Body of pancreas (tissue), 4 donors: Measurements from ENCODE around the gene DUOX2. TPM values are rescaled to one million over a fixed set of nuclear protein-coding genes. Genes with fewer than 3 reads are reported as not detected.

Experiments
- ATAC-seq: fragments of 150-250 bp; one replicate; pipeline ENCODE4 v1.9.1; 2016
- DNase-seq, 4 donors: peaks; one replicate each; pipeline ENCODE4 v3.0.0-alpha.2; 2019
- H3K27ac ChIP-seq, 4 donors: fragments of 200-600 bp; sonication (generic); 1 replicate in 3 of 4; 2 replicates in 1 of 4; pipeline versions ENCODE4 v1.5.1 to v1.6.1; 2016 to 2019; ENCODE audit warnings: mild to moderate bottlenecking in 1 of 4, mixed read lengths in 1 of 4, moderate library complexity in 1 of 4
- H3K27me3 ChIP-seq, 2 donors: fragments of 200-600 bp; sonication (generic); one replicate each; pipeline ENCODE4 v1.6.0; 2016; ENCODE audit warnings: mild to moderate bottlenecking in 1 of 2
- H3K36me3 ChIP-seq, 2 donors: fragments of 200-600 bp; sonication (generic); replicated peaks in 1 of 2; 2 replicates each; pipeline ENCODE4 v1.5.1; 2016; ENCODE audit warnings: low read depth in 2 of 2; ENCODE audit not compliant: insufficient read depth in 1 of 2
- H3K4me1 ChIP-seq: fragments of 200-600 bp; sonication (generic); one replicate; pipeline ENCODE4 v1.6.0; 2016
- H3K4me3 ChIP-seq, 2 donors: fragments of 200-600 bp; sonication (generic); 1 replicate in 1 of 2; 2 replicates in 1 of 2; pipeline ENCODE4 v1.5.1; 2016 to 2019
- H3K9me3 ChIP-seq, 3 donors: fragments of 200-600 bp; sonication (generic); 1 replicate in 2 of 3; 2 replicates in 1 of 3; pipeline ENCODE4 v1.5.1; 2016
- POLR2A ChIP-seq, 3 donors: fragments of 450-650 bp; IDR thresholded peaks; one replicate each; pipeline ENCODE4 v1.6.1; 2016; ENCODE audit warnings: antibody characterized with exemption in 3 of 3, mild to moderate bottlenecking in 2 of 3
- WGBS, 2 donors: methylation state at CpG; one replicate each; pipeline ENCODE4 v1.1.5; 2017; 5-methylcytosine and 5-hydroxymethylcytosine counted together
- intact Hi-C: fragments of 100-400 bp; cut with DNase I; formaldehyde crosslinking; loops from one replicate; pipeline ENCODE4 v1.15.1; 2023
- total RNA-seq, 2 donors: library from RNA; depleted of rRNA; stranded (reverse); fragments of >200 nt; gene quantifications; one replicate each; pipeline ENCODE4 v1.1.0, GENCODE V29; 2016
- TF ChIP-seq, protein P1 (sequence below), 7 experiments: fragments of 450-650 bp in 4 of 7; fragments of 200-600 bp in 3 of 7; sonication (generic) in 3 of 7; IDR thresholded peaks; one replicate each; pipeline ENCODE4 v1.5.1; 2016 to 2019; ENCODE audit warnings: antibody characterized with exemption in 7 of 7

DUOX2 gene
- total RNA-seq, 2 donors from 2014 or later = under 0.01 to 0.26 TPM

- 41 to 53% methylated on average over 18 to 19 of the region's 19 CpGs for WGBS, 2 donors
- no peak overlapping the region for H3K27ac ChIP-seq
- H3K27me3 ChIP-seq = peaks cover 0 to 39% of the 10 kb centered on the region in 2 donors
- ATAC-seq (no peak), DNase-seq (no peak)
- H3K4me3 ChIP-seq = no peak overlapping the region
- TF ChIP-seq, protein P1, sequence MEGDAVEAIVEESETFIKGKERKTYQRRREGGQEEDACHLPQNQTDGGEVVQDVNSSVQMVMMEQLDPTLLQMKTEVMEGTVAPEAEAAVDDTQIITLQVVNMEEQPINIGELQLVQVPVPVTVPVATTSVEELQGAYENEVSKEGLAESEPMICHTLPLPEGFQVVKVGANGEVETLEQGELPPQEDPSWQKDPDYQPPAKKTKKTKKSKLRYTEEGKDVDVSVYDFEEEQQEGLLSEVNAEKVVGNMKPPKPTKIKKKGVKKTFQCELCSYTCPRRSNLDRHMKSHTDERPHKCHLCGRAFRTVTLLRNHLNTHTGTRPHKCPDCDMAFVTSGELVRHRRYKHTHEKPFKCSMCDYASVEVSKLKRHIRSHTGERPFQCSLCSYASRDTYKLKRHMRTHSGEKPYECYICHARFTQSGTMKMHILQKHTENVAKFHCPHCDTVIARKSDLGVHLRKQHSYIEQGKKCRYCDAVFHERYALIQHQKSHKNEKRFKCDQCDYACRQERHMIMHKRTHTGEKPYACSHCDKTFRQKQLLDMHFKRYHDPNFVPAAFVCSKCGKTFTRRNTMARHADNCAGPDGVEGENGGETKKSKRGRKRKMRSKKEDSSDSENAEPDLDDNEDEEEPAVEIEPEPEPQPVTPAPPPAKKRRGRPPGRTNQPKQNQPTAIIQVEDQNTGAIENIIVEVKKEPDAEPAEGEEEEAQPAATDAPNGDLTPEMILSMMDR (IDR thresholded peaks at IDR 0.05) = no peak
- no peak for TF ChIP-seq POLR2A (IDR thresholded peaks at IDR 0.05)
- H3K9me3 ChIP-seq = no peaks in the 10 kb centered on the region
- H3K4me1 ChIP-seq = peaks cover 41% of the 10 kb centered on the region
- intact Hi-C loops = no loop called here
- H3K36me3 ChIP-seq = no peaks in the 10 kb centered on the region
Observed at GRCh38 chr15:45116006-45116481, 2.1 kb upstream of the DUOX2 start.

GRCh38 chr15:45115312-45115820 is 1.4 kb upstream of the DUOX2 start:
- H3K27me3 ChIP-seq = peaks cover 0 to 39% of the 10 kb centered on the region in 2 donors
- 60 to 67% methylated on average over 7 of the region's 7 CpGs for WGBS, 2 donors
- no peak for TF ChIP-seq POLR2A (IDR thresholded peaks at IDR 0.05)
- TF ChIP-seq, protein P1 (IDR thresholded peaks at IDR 0.05) = no peak
- DNase-seq (no peak), ATAC-seq (no peak)
- no peaks in the 10 kb centered on the region for H3K9me3 ChIP-seq
- H3K27ac ChIP-seq = no peak overlapping the region
- no peak overlapping the region for H3K4me3 ChIP-seq
- no peaks in the 10 kb centered on the region for H3K36me3 ChIP-seq
- intact Hi-C loops = no loop called here
- peaks cover 41% of the 10 kb centered on the region for H3K4me1 ChIP-seq

GRCh38 chr15:45114751-45115085 is 746 bp upstream of the DUOX2 start:
- no peaks in the 10 kb centered on the region for H3K9me3 ChIP-seq

DNA sequence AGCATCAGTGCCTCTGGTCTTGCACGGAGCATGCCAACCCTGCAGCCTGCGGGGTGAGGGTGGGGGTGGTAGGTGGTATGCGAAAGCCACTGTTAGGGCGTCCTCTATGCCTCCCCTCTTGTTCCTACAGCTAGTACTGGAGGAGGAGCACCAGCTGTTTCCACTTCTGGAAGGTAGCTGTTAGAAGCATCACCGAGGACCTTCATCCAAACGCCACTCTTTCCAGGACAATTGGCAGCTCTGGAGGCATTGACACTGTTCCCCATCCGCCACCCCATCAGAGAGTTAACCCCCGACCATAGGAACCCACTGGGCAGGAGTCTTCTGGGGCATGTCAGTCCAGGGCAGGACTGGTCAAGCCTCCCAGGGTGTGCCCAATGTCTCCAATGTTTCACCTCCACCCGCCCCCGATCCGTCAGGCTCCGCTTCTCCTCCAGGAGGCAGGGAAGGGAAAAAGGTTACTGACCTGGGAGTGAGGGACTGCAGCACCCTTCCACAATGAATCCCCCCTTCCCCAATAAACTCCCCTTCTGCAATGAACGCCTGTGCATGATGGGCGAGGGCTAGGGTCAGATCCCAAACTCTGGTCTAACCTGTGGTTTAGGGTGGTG is 487 bp downstream of the DUOX2 start:
- DNase-seq (no peak), ATAC-seq (no peak)
- no peak overlapping the region for H3K4me3 ChIP-seq
- H3K36me3 ChIP-seq = no peaks in the 10 kb centered on the region
- intact Hi-C loops = no loop called here
- no peak for TF ChIP-seq POLR2A (IDR thresholded peaks at IDR 0.05)
- TF ChIP-seq, protein P1 (IDR thresholded peaks at IDR 0.05) = no peak
- H3K27ac ChIP-seq = no peak overlapping the region
- no peaks in the 10 kb centered on the region for H3K9me3 ChIP-seq
- H3K4me1 ChIP-seq = peaks cover 41% of the 10 kb centered on the region
- H3K27me3 ChIP-seq = peaks cover 0 to 39% of the 10 kb centered on the region in 2 donors
- 12 to 17% methylated on average over 12 to 14 of the region's 14 CpGs for WGBS, 2 donors

More at GRCh38 chr15:45114751-45115085, 746 bp upstream of the DUOX2 start:
- H3K27ac ChIP-seq = no peak overlapping the region
- 6% methylated on average over 2 of the region's 2 CpGs; no CpG with 5 or more reads in 1 of the 2 donors for WGBS, 2 donors
- H3K4me1 ChIP-seq = peaks cover 41% of the 10 kb centered on the region
- intact Hi-C loops = no loop called here
- TF ChIP-seq POLR2A (IDR thresholded peaks at IDR 0.05) = no peak
- TF ChIP-seq, protein P1 (IDR thresholded peaks at IDR 0.05) = no peak
- no peak for ATAC-seq
- peaks cover 0 to 39% of the 10 kb centered on the region in 2 donors for H3K27me3 ChIP-seq
- H3K36me3 ChIP-seq = no peaks in the 10 kb centered on the region
- no peak for DNase-seq
- H3K4me3 ChIP-seq = no peak overlapping the region
